22Rv1 (cell line): Measurements from ENCODE around the gene MUC22.

Source experiments
- ZFX ChIP-seq: fragments of 450-650 bp; IDR thresholded peaks from 2 replicates; pipeline ENCODE4 v1.6.1; 2017; ENCODE audit warnings: antibody characterized with exemption, borderline replicate concordance
- TF ChIP-seq, protein P1 (sequence below): fragments of 450-650 bp; IDR thresholded peaks from 2 replicates; pipeline ENCODE4 v1.5.1; 2017; ENCODE audit warnings: mild to moderate bottlenecking

- TF ChIP-seq, protein P1, sequence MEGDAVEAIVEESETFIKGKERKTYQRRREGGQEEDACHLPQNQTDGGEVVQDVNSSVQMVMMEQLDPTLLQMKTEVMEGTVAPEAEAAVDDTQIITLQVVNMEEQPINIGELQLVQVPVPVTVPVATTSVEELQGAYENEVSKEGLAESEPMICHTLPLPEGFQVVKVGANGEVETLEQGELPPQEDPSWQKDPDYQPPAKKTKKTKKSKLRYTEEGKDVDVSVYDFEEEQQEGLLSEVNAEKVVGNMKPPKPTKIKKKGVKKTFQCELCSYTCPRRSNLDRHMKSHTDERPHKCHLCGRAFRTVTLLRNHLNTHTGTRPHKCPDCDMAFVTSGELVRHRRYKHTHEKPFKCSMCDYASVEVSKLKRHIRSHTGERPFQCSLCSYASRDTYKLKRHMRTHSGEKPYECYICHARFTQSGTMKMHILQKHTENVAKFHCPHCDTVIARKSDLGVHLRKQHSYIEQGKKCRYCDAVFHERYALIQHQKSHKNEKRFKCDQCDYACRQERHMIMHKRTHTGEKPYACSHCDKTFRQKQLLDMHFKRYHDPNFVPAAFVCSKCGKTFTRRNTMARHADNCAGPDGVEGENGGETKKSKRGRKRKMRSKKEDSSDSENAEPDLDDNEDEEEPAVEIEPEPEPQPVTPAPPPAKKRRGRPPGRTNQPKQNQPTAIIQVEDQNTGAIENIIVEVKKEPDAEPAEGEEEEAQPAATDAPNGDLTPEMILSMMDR = peak; percentile 87
- no peak for TF ChIP-seq ZFX
Measured at GRCh38 chr6:31068669-31069340, 58.5 kb downstream of the MUC22 start.
